ENCODE measurements around the gene STYXL2. TPM values are rescaled to one million over a fixed set of nuclear protein-coding genes. Genes with fewer than 3 reads are reported as not detected.

STYXL2 gene
- total RNA-seq (not detected), total RNA-seq (0 to 0.23 reads per million in 2 donors)

DNA sequence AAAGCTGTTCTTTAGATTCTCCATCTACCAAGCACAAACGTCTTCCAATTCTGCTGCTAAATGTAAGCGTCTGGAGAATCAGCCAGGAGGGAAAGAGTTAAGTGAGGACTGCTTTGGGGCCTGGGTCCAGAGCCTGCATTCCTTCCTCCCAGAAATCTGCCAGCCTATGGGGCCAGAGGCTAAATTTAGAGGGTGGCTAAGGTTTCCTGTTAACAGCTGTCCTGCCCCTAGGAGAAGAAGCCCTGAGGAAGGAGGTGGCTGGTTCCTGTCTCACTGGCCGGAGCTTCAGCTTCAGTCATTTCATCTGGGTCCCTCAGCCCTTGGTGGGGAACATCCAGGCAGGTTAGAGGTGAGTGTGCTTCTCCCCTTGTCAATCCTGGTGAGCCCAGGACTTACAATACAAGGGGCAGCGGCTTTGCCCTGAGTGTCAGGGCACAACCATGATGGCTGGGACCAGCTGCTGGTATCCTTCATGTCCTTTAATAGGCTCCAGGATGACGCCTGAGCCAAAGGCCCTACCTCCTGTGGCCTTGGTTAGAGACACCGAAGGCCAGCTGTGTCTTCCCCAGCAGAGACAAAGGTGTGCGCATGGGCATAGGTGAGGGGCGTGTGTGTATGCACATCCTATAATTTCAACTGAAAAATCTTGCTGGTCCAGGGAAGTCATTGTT, at the start of gene STYXL2:
Gene STYXL2, plus strand, starts transcription at position 230 of the 671 bp plus-strand sequence. CDS start 775 bp downstream, outside the sequence.
- Mint-ChIP-seq H3K4me3 (no peak within 1 kb of the TSS), H3K4me1 (peaks cover 18% of the 10 kb centered on the region), H3K27ac (no peak within 1 kb of the TSS), H3K36me3 (ENCODE audit: low read depth) (no peaks in the 10 kb centered on the region), H3K27me3 (peaks cover 15% of the 10 kb centered on the region)
- H3K9me3 ChIP-seq (ENCODE audit: control insufficient read depth, low read length, poor library complexity, severe bottlenecking): no peaks in the 10 kb centered on the region
- DNase-seq: no peak
- ATAC-seq: no peak

DNA sequence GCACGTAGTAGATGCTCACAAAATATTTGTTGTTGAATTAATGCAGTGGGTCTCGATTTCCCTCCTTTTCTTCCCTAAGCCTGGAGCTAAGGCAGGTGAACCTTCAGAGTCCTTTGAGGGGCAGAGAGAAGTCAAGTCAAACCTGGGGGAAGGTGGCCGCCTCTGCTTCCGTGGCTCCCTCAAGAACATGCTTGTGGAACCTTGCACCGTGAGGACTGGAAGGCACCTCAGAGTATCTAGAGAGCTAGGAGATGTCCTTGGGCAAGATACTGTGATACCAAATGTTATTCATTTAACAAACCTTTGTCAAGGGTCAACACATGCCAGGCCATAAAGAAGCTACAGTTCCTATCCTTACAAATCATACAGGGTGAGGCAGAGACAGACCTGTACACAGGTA, 42.0 kb upstream of the STYXL2 start:
- DNase-seq: no peak
- H3K27ac Mint-ChIP-seq: peak overlapping the region; percentile 32
- peaks cover 6% of the 10 kb centered on the region for H3K27me3 Mint-ChIP-seq
- peaks cover 3% of the 10 kb centered on the region for H3K4me1 Mint-ChIP-seq
- no peaks in the 10 kb centered on the region for H3K9me3 ChIP-seq (ENCODE audit: control insufficient read depth, low read length, poor library complexity, severe bottlenecking)
- H3K4me3 Mint-ChIP-seq: no peak overlapping the region
- H3K36me3 Mint-ChIP-seq (ENCODE audit: low read depth): no peaks in the 10 kb centered on the region
- no peak for ATAC-seq

DNA sequence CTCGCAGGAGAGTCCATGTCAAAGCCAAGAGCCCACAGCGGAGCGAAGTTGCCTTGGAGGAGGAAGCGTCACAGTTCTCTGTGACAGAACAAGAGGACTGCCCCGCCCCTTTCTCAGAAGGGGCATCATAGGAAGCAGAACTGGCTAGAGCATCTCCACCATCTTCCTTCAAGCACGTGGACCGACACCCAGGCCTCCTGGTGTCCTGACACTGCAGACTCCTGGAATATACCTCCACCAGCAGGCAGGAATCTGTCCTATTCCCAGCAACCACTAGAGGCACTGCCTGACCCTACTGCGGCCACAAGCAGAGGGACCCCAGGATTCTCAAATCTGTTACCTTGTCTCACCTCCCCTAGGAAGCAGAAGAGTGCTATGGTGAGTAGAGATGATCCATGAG, 41.5 kb upstream of the STYXL2 start:
- no peak overlapping the region for H3K4me3 Mint-ChIP-seq
- DNase-seq (no peak), ATAC-seq (no peak)
- no peaks in the 10 kb centered on the region for H3K36me3 Mint-ChIP-seq (ENCODE audit: low read depth)
- H3K9me3 ChIP-seq (ENCODE audit: control insufficient read depth, low read length, poor library complexity, severe bottlenecking): no peaks in the 10 kb centered on the region
- H3K27me3 Mint-ChIP-seq: peaks cover 4% of the 10 kb centered on the region
- H3K4me1 Mint-ChIP-seq: peaks cover 3% of the 10 kb centered on the region
- peak overlapping the region; percentile 32 for H3K27ac Mint-ChIP-seq

DNA sequence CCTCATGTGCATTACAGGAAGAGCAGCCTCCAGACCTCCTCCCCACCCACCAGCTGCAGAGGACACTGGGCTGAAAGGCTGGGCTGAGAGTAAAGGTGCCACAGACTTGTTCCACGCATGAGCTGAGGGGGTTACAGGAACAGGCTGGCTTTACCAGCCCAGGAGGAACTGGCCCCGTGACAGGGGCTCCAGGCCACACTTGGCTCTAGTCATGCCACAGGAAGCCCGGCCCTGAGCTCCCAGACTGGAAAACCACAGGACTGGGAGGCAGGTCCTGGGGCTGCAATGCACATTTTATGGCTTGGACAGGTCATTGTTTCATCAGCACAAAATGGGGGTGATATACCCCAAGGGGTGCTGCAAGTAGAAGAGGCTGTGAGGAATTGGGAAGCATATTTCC, 39.3 kb upstream of the STYXL2 start:
- Mint-ChIP-seq H3K4me3 (no peak overlapping the region), H3K27me3 (peaks cover 4% of the 10 kb centered on the region), H3K27ac (no peak overlapping the region), H3K36me3 (ENCODE audit: low read depth) (no peaks in the 10 kb centered on the region), H3K4me1 (peaks cover 9% of the 10 kb centered on the region)
- DNase-seq (no peak), ATAC-seq (no peak)
- H3K9me3 ChIP-seq (ENCODE audit: control insufficient read depth, low read length, poor library complexity, severe bottlenecking): no peaks in the 10 kb centered on the region

DNA sequence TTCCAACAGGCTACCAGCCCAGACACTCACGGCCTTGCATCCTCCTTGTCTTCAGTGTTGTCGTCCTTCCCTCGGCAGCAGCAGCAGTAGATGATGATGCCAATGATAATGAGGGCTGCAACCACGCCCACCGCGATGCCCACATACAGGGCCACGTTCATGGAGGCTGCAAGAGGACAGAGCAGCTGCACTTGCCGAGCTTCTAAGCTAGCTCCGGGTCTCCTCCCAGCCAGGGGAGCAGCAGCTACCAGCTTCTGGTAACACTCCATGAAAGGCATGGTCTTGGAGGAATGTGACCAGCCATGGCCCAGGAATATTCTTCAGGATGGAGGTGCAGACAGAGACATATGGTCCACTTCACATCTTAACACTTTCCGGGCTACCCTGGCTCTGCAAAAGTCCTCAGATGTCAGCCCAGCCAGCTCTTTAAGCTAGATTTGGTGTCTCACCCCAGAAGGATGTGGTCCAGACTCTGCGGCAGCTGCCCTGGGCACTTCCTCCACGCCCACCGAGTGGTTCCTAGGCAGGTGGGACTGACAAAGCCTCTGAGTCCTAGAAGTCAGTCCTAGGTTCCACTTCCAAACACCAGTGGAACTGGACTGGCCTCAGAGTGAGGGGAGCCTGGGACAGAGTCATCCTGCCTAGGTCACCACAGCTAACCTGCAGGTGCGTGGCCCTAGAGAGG, 38.8 kb upstream of the STYXL2 start:
- ATAC-seq (no peak), DNase-seq (no peak)
- H3K9me3 ChIP-seq (ENCODE audit: control insufficient read depth, low read length, poor library complexity, severe bottlenecking): no peaks in the 10 kb centered on the region
- H3K27ac Mint-ChIP-seq: no peak overlapping the region
- H3K4me1 Mint-ChIP-seq: peaks cover 10% of the 10 kb centered on the region
- no peaks in the 10 kb centered on the region for H3K36me3 Mint-ChIP-seq (ENCODE audit: low read depth)
- no peak overlapping the region for H3K4me3 Mint-ChIP-seq
- peaks cover 4% of the 10 kb centered on the region for H3K27me3 Mint-ChIP-seq

DNA sequence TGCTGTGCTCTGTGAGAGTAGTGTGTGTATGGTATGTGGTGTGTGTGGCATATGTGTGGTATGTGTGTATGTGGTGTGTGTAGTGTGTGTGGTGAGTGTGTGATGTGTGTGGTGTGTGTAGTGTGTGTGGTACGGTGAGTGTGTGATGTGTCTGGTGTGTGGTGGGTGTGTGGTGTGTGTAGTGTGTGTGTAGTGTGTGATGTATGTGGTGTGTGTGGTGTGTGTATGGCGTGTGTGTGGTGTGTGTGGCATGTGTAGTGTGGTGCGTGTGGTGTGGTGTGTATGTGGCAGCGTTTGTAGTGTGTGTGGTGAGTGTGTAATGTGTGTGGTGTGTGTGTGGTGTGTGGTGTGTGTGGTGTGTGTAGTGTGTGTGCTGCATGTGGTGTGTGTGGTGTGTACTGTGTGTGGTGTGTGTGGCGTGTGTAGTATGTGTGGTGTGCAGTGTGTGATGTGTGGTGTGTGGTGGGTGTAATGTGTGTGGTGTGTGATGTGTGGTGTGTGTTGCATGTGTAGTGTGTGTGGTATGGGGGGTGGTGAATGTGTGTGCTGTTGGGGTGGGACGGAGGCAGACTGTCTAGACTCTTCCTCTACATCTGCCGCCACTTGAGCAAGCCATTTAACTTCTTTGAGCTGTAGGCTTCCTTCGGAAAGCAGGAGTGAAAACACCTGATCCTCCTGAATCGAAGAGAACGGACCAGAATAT, 37.2 kb upstream of the STYXL2 start:
- Mint-ChIP-seq H3K4me3 (no peak overlapping the region), H3K27me3 (peaks cover 4% of the 10 kb centered on the region), H3K4me1 (peaks cover 12% of the 10 kb centered on the region), H3K36me3 (ENCODE audit: low read depth) (peaks cover 2% of the 10 kb centered on the region), H3K27ac (no peak overlapping the region)
- H3K9me3 ChIP-seq (ENCODE audit: control insufficient read depth, low read length, poor library complexity, severe bottlenecking): no peaks in the 10 kb centered on the region
- no peak for ATAC-seq
- DNase-seq: no peak

DNA sequence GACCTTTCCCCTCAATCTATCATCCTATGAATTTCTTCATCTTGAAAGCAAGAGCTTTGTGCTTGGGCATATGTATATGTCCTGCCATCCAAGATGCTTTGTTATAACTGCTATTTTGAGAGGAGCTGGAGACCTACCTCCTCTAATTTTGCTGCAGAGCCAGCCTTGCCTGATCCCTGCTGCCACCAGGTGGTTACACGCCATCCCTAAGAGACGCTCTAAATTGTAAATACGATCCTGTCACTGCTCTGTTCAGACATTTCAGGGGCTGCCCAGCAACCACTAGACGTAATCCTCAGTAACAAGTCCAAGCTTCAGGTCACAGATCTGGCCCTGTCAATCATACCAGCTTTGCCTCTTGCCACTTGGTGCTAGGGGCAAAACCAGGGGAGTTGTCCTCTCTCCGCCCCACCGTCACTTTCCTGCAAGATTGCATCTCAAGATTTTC, 36.6 kb upstream of the STYXL2 start:
- Mint-ChIP-seq H3K4me3 (no peak overlapping the region), H3K36me3 (ENCODE audit: low read depth) (peaks cover 2% of the 10 kb centered on the region), H3K27ac (no peak overlapping the region), H3K27me3 (peaks cover 4% of the 10 kb centered on the region), H3K4me1 (peaks cover 12% of the 10 kb centered on the region)
- DNase-seq: no peak
- ATAC-seq: no peak
- H3K9me3 ChIP-seq (ENCODE audit: control insufficient read depth, low read length, poor library complexity, severe bottlenecking): no peaks in the 10 kb centered on the region

DNA sequence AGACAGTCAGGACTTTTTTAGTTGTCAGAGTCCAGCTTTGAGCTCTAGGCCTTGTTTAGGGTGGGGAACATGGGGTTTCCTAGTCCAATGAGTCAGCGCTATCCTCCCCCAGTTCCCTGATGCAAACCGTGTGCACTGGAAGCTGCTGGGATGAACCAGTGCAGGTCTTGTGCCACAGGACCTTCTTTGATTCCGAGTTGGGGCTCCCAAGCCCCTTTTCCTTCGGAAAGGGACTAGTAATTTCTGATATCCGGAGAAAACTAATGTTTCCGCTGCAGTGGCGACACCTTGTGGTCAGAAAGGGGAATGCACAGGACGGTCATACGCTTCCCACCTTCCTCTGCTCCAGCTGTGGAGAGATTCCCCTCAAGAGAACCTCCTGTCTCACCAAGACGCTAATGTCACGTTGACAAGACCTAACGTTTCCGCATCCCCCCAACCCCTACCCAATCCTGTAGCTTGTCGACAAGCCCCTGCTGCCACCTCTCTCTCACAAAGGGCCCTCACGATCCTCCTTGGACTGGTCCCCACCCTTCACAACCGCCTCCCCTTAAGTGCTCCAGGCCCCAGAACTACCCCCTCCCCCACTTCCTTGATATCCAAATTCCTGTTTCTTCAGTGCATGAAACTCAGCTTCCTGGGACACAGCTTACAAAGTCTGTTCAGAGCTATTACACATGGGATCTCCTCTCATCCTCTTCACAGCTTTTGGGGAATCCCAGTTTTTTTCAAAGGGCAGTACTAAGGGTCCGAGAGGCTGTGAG, 34.6 kb upstream of the STYXL2 start:
- no peaks in the 10 kb centered on the region for H3K27me3 Mint-ChIP-seq
- H3K4me1 Mint-ChIP-seq: peaks cover 9% of the 10 kb centered on the region
- peaks cover 2% of the 10 kb centered on the region for H3K36me3 Mint-ChIP-seq (ENCODE audit: low read depth)
- DNase-seq: peak; percentile 40 to 61 (median 53)
- no peaks in the 10 kb centered on the region for H3K9me3 ChIP-seq (ENCODE audit: control insufficient read depth, low read length, poor library complexity, severe bottlenecking)
- H3K27ac Mint-ChIP-seq: peak overlapping the region; percentile 59
- H3K4me3 Mint-ChIP-seq: no peak overlapping the region
- peak; percentile 75 for ATAC-seq

DNA sequence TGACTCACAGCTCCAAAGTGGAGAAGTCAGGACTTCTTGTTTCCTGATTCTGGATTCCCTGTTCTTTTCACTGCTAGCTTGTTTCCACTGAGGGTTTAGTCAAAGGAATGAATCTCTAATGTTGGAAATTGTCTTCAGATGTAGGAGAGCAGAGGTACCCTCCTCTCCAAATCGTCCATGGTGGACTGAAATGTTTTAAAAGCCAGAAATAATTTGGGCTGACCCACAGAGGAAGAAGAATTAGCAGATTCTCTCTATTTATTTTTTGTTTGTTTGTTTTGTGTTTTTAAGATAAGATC, 34.1 kb upstream of the STYXL2 start:
- peaks cover 2% of the 10 kb centered on the region for H3K36me3 Mint-ChIP-seq (ENCODE audit: low read depth)
- ATAC-seq (no peak), DNase-seq (no peak)
- peaks cover 9% of the 10 kb centered on the region for H3K4me1 Mint-ChIP-seq
- H3K27me3 Mint-ChIP-seq: no peaks in the 10 kb centered on the region
- H3K4me3 Mint-ChIP-seq: no peak overlapping the region
- no peaks in the 10 kb centered on the region for H3K9me3 ChIP-seq (ENCODE audit: control insufficient read depth, low read length, poor library complexity, severe bottlenecking)
- no peak overlapping the region for H3K27ac Mint-ChIP-seq

DNA sequence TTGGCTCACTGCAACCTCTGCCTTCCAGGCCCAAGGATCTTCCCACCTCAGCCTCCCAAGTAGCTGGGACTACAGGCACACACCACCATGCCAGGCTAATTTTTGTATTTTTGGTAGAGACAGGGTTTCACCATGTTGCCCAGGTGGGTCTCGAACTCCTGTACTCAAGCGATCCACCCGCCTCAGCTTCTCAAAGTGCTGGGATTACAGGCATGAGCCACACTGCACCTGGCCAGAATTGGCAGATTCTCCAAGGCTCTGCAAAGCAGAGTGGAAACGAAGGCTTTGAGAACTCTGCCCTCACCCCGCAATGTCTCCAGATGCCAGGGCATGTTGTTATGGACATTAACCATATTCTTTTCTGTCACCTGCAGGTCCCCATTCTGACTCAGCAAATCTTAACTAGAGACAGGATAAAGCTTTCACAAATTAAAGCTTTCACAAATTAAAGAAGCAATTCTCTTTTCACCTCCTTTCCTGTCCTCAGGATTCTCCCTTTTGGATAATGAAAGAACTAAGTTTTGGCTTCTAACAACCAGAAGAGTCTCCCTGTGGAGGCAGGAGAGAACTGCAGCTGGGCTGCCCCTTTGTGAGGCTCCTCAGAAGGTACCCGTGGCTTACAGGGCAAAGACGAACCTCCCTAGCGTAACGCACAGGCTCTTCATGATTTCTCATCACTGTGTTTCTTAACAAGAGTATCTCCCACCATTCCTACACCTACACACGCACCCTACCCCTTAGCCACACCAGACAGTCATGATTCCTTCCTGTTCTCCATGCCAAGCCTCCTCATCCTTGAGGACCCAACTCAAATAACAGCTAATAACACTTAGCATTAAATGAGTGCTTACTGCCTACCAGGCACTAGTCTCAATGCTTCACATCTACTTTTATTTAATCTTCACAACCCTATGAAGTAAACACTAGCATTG, 33.5 kb upstream of the STYXL2 start:
- Mint-ChIP-seq H3K4me3 (no peak overlapping the region), H3K27ac (no peak overlapping the region), H3K27me3 (no peaks in the 10 kb centered on the region), H3K4me1 (peaks cover 9% of the 10 kb centered on the region), H3K36me3 (ENCODE audit: low read depth) (peaks cover 2% of the 10 kb centered on the region)
- H3K9me3 ChIP-seq (ENCODE audit: control insufficient read depth, low read length, poor library complexity, severe bottlenecking): no peaks in the 10 kb centered on the region
- ATAC-seq (no peak), DNase-seq (no peak)

DNA sequence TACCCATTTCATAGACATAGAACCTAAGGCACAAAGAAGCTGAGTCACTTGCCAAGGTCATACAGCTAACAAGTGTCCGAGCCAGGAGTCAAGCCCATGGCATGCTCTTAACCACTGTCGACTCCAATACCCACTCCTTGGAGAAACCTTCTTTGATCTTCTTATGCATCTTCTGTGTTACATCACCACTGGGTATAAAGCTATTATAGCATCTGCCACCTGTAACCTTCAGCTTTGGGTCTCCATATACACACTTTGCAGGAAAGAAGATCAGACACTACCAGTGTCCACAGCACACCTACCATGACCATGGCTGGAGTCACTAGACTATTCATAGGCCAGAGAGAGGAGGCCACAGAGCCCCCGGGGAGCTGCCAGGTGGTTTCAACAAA, 32.8 kb upstream of the STYXL2 start:
- peaks cover 2% of the 10 kb centered on the region for H3K36me3 Mint-ChIP-seq (ENCODE audit: low read depth)
- no peak for ATAC-seq
- DNase-seq: no peak
- no peaks in the 10 kb centered on the region for H3K9me3 ChIP-seq (ENCODE audit: control insufficient read depth, low read length, poor library complexity, severe bottlenecking)
- peaks cover 9% of the 10 kb centered on the region for H3K4me1 Mint-ChIP-seq
- no peak overlapping the region for H3K27ac Mint-ChIP-seq
- no peaks in the 10 kb centered on the region for H3K27me3 Mint-ChIP-seq
- H3K4me3 Mint-ChIP-seq: no peak overlapping the region

DNA sequence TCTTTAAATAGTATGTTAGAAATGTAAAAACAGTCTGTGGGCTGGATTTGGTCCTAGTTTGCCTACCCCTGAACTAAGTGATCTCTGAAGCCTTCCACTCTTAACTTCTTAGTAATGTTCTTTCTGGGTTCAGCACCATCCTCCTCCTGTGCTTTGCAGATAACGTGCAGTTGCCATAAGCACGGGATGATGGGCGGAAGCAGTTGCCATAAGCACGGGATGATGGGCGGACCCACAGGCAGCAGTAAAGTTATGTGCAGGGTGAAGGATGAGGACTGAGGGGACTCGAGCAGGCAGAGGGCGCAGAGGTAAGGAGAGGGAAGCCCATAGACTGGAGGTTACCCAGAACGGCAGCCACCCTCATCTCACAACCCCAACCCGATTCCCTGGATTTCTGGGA, 29.3 kb upstream of the STYXL2 start:
- peaks cover 4% of the 10 kb centered on the region for H3K36me3 Mint-ChIP-seq (ENCODE audit: low read depth)
- H3K27ac Mint-ChIP-seq: no peak overlapping the region
- H3K4me3 Mint-ChIP-seq: no peak overlapping the region
- ATAC-seq (no peak), DNase-seq (no peak)
- H3K27me3 Mint-ChIP-seq: peaks cover under 1% of the 10 kb centered on the region
- H3K9me3 ChIP-seq (ENCODE audit: control insufficient read depth, low read length, poor library complexity, severe bottlenecking): no peaks in the 10 kb centered on the region
- H3K4me1 Mint-ChIP-seq: peaks cover 2% of the 10 kb centered on the region

Data from T-helper 17 cell (primary cell).